Measurements from ENCODE around the gene SLC48A1. TPM values are rescaled to one million over a fixed set of nuclear protein-coding genes. Genes with fewer than 3 reads are reported as not detected.

Gene SLC48A1
- total RNA-seq, 1 experiment from 2014 or later = 3.3 TPM

DNA sequence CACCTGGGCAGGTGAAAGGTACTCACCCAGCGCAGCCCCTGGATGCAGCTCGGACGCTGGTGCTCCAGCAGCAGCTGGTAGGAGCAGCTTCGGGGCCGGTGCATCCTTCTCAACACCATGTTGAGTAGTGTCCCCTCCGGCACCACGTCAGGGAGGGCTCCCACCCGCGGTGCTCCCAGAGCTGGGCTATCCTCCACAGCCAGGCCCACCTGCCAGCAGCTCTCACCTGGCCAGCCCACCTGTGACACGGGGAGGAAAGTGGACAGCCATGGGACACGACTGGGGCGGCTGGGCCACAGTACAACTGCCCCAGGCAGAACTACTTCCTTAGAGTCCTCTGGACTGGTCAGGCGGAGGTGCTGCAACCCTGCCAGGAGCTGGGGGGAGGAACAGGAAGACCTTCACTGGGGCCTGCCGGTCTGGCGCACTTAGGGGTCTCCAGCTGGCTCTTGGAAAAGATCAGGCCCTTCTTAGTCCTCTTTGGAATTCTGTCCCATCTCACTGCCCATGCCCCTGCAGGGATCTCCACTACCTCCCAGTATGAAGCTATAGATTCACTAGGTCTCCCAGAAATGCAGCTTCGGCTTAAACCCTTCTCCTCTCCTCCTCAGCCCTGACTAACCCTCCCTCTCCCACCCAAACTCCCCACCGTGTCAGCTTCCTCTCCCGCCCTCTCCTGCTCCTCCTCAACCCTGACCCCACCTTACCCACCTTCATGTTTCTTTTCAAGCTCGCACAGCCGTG, 15.0 kb upstream of the SLC48A1 start:
- no peak for DNase-seq (ENCODE audit: low read depth)

DNA sequence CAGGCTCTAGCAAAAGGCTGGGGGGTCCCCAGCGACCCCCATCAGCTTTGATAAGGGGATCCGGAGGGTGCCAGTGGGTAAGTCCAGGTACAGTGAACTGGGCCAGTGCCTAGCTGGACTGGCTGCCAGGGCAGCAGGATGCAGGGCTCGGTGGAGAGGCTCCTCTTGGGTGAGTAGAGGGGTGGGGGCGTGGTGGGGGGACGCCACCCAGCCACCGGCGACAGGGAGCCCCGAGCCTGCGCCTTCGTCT, 14.5 kb upstream of the SLC48A1 start:
- DNase-seq (ENCODE audit: low read depth) = no peak

DNA sequence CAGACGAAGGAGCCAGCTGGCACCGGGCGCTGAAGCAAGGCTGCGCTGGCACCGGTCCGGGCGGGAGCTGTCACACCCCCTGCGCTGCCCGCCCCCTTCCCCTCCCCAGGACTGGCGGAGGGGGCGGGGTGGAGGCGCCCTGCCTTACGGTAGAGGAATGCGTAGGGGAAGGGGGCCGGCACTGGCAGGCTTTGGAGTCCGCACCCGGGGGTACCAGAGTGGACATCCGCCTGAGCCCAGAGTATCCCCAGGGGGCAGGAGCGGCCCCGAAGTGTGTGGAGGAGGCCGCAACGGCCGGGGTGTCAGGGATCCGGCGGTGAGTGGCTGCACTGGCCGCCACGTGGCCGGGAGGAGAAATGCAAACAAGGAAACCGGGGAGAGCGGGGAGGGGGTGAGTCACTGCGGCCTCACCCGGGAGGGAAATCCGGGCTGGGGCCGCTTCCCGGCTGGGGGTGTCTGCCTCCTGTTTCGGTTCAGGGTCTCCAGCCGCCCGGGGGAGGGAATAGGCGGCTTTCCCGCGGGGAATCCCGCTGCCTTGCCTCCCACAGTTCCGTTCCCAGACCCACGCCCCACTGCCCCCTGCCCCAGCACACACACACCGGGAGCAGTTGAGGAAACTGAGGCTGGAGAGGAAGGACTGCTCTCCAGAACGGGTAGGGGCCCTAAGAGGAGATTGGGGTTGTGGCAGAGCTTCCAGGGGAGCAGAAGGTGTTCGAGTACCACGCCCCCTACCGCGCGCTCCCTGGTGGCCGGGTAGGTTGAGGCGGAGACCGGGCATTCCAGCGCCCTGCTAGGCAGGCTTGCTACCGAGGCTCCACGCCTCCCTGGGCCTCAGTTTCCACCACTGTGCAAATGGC, 14.0 kb upstream of the SLC48A1 start, which contains the start of gene RAPGEF3:
Gene RAPGEF3 (minus strand): TSS at position 47 of the 857 bp plus-strand sequence. CDS start 324 bp downstream, outside the sequence.
- DNase-seq (ENCODE audit: low read depth) = peak; percentile 77

DNA sequence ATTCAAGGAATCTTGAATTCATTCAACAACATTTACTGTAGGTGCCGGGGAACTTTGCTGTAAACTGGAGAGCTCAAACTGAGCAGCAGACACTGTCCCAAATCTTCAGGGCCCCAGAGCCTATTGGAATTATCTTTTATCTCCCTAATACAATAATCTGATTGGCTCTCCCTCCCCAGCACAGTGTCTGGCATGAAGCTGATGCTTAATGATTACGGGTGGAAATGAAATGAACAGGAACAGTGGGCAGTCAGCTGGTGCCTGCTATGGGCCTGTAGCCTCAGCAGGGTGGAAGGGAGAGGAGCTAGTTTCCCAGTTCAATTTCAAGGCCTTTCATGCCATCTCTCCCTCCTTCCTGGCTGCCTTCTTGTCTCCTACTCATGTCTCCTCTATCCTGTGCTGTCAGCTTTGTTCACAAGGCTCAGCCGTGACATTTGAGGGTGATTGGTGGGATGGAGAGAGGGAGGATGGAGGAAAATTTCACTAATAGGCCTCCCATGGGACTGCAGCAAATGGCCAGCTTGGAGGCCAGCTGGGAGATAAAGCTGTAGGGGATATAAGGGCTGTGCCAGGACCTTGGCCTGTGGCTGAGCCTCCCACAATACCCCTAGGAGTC, 10.1 kb upstream of the SLC48A1 start:
- no peak for DNase-seq (ENCODE audit: low read depth)

DNA sequence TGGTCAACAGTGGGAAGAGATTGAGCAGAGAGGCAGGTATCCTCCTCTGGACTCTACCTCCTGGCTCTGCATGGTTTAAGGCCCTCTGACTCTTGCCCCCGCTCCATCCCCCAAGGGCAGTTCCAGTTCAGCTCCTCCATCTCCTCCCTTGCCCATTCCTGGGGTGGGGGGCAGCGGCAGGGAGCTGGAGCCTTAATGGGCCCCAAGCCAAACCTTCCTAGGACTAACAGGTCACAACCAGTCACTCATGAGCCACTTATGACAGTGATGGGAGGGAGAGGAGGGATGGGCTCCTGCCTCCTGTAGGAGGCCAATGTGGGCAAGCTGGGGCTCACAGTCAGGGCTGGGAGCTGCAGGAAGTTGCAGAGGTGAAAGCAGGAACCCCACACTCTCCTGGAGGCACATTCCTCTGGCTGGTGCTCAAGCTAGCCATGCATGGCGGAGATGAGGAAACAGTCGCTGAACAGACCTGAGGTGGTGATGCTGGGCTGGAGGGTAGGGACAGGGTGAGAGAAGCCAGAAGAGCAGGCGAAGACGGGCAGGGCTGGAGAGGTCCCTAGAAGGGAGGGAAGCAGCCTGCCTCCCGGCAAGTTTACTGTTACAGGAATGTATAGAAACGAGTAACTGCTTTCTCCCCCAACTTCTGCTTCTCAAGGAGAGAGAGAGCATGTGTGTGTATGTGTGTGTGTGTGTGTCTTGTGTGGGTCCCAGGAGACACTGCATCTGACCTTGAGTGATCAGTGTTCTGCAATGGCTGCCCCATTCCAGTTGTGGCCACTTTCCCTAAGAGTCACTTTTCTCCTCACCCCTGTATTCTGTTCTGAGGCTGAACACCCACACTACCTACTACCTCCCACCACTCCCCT, 9.3 kb upstream of the SLC48A1 start:
- DNase-seq (ENCODE audit: low read depth) = no peak

DNA sequence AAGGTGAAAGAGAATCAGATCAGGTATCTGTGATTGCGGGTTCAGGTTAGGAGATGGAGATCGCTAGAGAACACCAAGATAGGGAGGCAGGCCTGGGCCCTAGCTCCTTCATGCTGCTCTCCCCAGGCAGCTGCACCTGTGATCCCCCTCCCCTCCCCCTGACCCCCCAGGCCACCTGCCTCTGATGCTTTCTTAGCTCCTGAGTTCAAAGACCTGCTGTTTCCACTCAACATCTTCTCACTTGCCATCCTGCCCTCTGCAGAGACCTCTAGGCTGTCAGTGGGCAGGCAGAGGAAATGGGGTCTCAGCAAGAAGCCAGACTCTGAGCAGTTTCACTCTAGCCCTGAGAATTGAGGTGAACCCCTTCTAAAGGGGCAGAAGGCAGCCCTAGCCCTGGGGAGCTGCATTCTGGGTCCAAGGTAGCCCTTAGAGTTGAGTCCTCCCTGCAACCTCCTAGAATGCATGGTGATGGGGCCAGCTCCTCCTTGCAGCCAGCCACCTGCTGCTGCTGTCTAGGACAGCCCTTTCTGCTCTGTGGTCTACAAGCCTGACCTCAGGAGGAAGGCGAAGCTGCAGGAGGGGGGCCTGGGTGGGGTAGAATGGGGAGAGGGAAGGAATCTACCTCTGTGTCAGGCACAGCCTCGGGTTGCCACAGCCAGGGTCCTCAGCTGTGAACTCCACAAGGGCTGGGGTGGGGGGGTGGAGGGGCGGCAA, 6.4 kb upstream of the SLC48A1 start:
- DNase-seq (ENCODE audit: low read depth) = no peak

DNA sequence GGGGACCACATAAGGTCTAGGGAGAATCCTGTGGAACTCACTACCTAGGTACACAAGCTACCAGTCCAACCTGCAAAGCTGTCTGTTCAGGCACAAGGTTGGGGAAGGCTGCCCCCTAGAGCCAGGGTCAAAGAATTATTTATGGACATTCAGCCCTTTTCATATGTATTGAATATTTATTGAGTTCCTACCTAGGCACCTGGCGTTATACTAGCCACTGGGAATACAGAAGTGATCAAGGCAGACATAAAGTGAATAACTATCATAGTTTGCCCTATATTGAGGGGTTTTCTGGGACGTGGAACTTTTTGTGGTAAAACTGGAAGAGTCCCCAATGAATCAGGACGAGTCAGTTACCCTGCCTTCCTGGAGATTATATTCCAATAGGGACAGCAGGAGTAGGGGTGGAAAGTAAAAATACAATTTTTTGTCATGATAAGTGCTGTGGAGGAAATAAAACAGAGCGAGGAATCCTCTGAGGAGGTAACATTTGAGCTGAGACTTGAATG, 5.8 kb upstream of the SLC48A1 start:
- DNase-seq (ENCODE audit: low read depth) = no peak

DNA sequence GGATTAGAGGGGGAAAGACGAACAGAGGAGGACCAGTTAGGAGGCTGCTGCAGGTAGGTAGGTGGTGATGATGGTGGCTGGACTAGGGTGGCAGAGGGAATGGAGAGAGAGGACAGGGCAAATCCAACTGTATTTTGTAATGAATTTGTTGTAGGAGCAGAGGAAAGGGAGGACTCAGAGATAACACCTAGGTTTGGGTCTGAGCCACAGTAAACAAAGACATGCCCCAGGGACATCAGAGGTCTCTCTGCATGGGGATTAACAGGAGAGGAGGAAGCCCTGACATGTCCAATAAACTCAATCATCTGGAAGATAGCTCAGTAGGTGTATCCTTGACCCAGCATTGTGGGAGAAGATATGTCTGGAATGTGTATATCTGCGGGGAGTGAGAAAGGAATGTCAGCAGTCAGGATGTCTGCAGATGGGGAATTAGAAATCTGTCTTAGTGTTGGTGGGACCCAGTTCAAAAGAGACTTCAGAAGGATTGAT, 4.7 kb upstream of the SLC48A1 start:
- DNase-seq (ENCODE audit: low read depth) = no peak

DNA sequence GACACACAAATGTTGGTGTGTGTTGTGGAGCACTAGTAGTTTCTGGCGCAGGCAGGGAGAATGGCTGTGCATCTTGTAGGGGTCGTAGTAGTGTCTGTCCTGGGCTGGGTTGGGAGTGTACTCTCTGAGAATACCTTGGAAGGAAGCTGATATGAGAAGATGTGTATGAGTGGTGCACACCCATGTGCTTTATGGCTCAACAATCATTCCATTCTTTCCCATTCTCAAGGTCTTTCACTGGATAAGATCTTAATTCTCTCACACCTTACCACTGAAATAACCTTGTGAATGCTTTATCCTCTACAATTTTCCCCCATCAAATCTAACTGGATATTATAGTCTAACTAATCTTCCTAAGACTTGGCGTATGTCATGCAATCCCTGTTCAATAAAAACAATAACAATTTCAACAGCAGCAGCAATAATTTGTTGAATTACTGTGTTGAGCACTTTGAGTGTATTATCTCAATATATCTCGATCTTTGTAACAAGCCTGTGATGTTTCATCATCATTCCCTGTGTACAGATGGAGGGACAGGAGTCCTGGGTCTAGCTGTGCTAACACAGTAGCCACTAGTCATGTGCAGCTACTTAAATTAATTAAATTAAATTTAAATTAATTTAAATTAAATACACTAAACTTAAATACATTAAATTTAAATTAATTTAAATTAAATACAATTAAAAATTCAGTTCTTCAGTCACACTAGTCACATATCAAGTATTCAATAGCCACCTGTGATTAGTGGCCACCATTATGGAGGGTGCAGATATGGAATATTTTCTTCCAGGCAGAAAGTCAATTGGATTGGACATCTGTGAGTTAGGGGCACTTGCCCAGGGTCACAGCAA, 3.6 kb upstream of the SLC48A1 start:
- no peak for DNase-seq (ENCODE audit: low read depth)

DNA sequence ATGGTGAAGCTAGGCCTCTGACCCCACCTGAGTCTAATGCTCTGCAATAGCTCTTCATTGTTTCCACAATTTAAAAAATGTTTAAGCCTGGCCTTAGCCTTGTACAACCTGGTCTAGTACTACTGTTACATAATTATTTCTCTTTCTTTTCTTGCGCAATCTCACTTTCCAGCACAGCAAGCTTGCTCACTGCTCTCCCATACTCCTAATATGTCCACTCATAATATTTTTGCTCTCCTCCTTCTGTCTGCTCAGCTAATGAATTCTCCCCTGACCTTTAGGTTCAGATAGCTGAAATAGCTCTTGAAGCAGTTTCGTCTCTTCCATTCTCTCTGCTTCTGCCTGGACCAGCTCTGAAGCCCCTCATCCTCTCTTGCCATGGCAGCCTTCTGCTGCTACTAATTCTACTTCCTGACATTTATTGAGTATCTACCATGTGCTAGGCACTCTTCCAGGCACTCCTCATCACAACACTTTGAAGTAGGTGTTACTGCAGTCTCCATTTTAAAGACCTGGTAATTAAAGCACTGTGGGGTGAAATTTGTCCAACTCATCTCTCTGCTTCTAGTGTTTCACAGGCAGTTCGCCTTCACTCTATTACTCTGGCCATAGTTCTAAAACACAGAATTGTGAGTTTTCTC, 2.8 kb upstream of the SLC48A1 start:
- DNase-seq (ENCODE audit: low read depth) = no peak

DNA sequence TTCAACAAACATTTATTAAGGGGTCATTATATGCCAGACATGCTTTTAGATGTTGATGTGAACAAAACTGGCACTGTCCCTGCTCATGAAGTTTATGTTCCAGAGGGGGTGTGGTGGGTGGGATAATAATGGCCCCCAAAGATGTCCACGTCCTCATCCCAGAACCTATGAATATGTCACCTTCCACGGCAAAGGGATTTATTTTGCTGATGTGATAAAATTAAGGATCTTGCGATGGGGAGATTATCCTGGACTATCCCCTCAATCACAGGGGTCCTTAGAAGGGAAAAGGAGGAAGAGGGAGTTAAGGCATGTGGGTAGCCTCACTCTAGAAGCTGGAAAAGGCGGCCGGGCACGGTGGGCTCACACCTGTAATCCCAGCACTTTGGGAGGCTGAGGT, 1.7 kb upstream of the SLC48A1 start:
- DNase-seq (ENCODE audit: low read depth) = no peak

DNA sequence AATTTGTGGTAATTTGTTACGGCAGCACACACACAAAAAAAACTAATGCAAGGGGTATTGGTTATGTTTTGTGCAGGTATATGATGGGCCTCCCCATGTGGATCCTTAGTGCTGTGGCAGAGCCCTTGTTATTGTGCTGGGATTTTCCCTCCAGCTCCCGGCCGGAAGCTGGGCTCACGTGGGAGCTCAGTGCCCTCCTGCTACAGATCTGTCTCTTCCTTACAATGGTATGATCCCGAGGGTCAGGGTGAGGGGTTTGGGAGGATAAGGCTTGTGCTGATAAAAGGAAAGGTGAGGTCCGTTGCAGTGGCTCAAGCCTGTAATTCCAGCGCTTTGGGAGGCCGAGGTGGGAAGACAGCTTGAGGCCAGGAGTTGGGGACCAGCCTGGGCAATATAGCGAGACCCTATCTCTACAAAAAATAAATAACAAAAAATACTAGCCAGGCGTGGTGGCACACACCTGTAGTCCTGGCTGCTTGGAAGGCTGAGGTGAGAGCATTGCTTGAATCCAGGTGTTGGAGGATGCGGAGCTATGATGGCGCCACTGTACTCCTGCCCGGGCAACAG, 861 bp upstream of the SLC48A1 start:
- DNase-seq (ENCODE audit: low read depth) = no peak

DNA sequence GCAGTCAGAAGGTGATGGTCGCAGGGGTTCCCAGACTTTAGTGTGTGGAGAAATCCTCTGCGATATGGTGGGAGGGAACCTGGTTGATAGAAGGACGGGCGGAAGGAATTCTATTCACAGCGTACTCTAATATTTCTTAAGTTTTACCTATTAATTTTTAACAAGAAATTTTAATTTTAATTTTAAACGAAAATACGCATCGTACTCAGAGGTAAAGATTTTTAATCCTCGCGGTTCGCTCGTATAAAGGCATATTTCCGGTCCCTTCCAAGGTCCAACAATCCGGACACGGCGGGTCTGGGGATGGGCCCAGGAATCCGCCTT, 338 bp upstream of the SLC48A1 start:
- DNase-seq (ENCODE audit: low read depth) = no peak

DNA sequence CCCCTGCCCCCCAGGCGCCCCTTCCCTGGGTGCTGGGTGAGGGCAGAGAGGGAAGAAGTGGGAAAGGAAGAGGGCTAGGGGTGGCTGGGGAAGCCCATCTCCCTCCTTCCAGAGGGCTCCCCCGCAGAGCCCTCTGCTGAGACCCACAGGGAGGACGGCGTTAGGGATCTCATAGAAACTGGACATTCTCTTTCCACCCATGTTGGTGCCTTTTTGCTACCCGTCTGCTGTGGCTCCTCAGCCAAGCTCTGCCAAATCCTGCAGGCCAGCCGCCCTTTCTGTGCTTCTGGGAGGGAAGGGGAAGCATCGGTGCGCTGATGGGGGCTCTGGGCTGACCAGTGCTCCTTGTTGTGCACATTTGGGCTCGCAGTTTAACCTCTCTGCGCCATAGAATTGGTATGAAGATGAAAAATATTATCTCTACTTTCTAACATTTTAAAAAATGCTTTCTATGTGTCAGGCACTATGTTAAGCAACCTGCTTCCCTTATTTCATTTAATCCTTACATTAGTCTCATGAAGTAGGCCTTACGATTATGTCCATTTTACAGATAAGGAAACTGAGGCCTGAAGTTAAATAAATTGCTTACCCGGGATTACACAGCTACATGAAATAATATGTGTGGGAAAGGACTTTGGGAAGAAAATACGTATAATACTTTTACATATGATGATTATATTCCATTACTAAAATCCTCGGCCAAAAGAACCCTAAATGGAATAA, 981 bp downstream of the SLC48A1 start:
- DNase-seq (ENCODE audit: low read depth) = no peak

DNA sequence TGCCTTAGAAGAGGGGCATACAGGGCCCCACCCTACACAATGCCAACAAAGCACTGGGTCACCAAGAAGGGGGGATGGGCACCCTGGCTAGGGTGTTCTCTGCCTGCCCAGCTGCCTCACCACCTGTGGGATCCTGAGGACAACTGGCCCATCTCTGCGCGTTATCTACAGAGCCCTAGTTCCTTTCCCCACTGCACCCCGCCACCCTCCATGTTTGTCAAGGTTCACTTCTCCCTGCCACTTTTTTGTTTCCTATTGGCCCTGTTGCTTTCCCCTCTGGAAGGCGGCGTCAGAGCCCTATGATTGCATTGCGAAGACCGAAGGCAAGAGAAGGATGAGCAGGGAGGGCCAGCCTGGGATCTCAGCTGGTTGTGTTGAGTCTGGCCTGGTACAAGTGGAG, 1.6 kb downstream of the SLC48A1 start:
- DNase-seq (ENCODE audit: low read depth) = no peak

DNA sequence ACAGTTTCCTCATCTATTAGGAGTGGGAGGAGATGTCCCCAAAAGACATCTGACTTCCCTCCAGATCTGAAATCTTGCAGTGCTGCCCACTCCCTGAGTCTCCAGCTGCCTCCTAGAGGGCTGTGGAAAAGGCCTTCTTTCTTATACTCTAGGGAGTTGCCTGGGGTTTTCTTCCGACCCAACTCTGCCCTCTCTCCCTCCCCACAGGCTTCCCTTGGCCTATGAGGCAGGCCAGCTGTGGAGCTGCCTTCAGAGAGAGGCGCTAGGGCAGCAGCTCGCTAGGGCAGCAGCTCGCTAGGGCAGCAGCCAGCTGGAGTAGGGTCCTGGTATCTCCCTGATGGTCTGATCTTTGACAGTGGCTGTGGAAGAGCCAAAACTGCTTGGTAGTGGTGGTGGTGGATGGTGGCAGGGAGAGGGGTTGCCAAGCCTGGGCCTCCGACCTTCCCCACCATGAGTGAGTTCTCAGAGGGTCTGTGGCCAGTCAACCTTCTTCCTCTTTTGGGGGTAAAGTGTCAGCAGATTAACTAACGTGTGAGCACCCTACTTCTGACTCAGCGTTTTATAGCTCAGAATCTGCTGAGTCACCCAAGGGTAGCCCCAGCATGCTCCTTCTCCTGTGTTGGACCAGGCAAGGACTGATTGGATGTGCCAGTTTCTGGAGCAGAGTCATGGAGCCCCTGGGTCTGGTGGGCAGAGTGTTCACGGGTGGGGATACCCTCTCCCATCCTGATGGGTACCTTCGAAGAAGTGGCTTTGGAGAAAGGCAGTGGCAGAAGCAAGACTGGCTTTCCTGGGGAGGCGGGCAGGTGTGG, 2.3 kb downstream of the SLC48A1 start:
- DNase-seq (ENCODE audit: low read depth) = peak; percentile 46

DNA sequence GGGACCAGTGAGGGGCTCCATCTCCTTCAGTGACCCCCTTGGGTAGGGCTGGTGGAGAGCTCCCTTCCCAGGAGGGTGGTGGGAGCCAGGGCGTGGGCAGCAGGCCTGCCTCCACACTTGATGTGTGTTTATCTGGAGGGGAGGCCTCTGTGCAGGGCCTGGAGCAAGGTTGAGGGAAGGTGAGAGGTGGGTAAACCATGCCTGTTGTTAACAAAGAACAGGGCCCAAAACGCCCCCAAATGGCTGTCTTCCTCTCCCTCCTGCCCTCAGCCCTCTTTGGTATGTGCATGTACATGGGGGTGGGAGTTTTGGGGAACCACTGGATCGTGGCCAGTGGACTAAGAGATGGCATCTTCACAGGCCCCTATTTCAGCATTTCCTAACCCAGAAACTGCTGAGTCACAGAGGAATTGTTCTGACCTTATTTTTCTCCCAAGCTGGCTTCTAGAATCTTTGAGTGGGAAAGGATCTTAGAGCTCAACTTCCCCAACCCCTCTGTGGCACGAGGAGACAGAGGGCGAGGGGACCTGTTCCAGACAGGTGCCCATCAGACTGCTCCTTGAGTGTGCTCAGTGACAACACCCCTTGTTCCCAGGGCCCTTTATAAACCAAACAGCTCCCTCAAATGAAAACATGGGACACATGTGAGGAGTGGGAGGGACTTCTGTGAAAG, 3.6 kb downstream of the SLC48A1 start:
- no peak for DNase-seq (ENCODE audit: low read depth)
